GM12873 (cell line): ENCODE measurements around the gene MYBPC1.

Experiments used
- CTCF ChIP-seq: IDR thresholded peaks from 2 replicates; pipeline ENCODE4 v1.5.1; 2012; ENCODE audit warnings: low read depth, mild to moderate bottlenecking, moderate library complexity, low read length, control low read depth; ENCODE audit not compliant: insufficient read depth; ENCODE audit errors: missing control alignments

Gene MYBPC1

GRCh38 chr12:101697930-101698799 is 103.4 kb downstream of the MYBPC1 start:
- no peak for TF ChIP-seq CTCF

- TF ChIP-seq CTCF: peak; percentile 3
Observed at GRCh38 chr12:101698800-101699347, 104.1 kb downstream of the MYBPC1 start.

- no peak for TF ChIP-seq CTCF
Observed at GRCh38 chr12:101700299-101700820, 105.6 kb downstream of the MYBPC1 start.

- no peak for TF ChIP-seq CTCF
Observed at GRCh38 chr12:101703487-101703886, 108.7 kb downstream of the MYBPC1 start.

- no peak for TF ChIP-seq CTCF
Observed at GRCh38 chr12:101706403-101706802, 111.6 kb downstream of the MYBPC1 start.

GRCh38 chr12:101707131-101707782 is 112.5 kb downstream of the MYBPC1 start:
- TF ChIP-seq CTCF: no peak

- no peak for TF ChIP-seq CTCF
Observed at GRCh38 chr12:101710288-101710687, 115.5 kb downstream of the MYBPC1 start.
